Mesothelial cell of epicardium (in vitro differentiated cells): ENCODE results near the gene BCR. TPM values are rescaled to one million over a fixed set of nuclear protein-coding genes. Genes with fewer than 3 reads are reported as not detected.

Experiments
- DNase-seq, 2 experiments: peaks; one replicate each; pipeline ENCODE4 v3.0.0; 2021; ENCODE audit warnings: low spot score in 2 of 2; ENCODE audit not compliant: unreplicated experiment in 2 of 2
- H3K27ac Mint-ChIP-seq: 2 replicates; pipeline ENCODE4 v1.8.0; 2021; ENCODE audit warnings: mixed read lengths
- H3K27me3 Mint-ChIP-seq: 2 replicates; pipeline ENCODE4 v1.8.0; 2021; ENCODE audit warnings: low read depth, mixed read lengths
- H3K36me3 Mint-ChIP-seq: 2 replicates; pipeline ENCODE4 v1.8.0; 2021; ENCODE audit warnings: mixed read lengths
- H3K4me1 Mint-ChIP-seq: 2 replicates; pipeline ENCODE4 v1.8.0; 2021; ENCODE audit warnings: mixed read lengths
- H3K4me3 Mint-ChIP-seq: 2 replicates; pipeline ENCODE4 v1.8.0; 2021; ENCODE audit warnings: mild to moderate bottlenecking, moderate library complexity, mixed read lengths
- H3K9me3 Mint-ChIP-seq: 2 replicates; pipeline ENCODE4 v1.8.0; 2021; ENCODE audit warnings: mixed read lengths
- CTCF ChIP-seq: fragments of 200-600 bp; sonication (generic); IDR thresholded peaks from one replicate; pipeline ENCODE4 v1.5.0; 2021; ENCODE audit warnings: antibody characterized with exemption; ENCODE audit not compliant: unreplicated experiment
- total RNA-seq: library from RNA; stranded (reverse); gene quantifications from 3 replicates; pipeline ENCODE4 v1.2.1, GENCODE V29; 2021

Gene BCR
- total RNA-seq, 1 donor from 2014 or later: 72.4 TPM

GRCh38 chr22:23237201-23237798 is 57.0 kb downstream of the BCR start:
- no peak overlapping the region for H3K4me3 Mint-ChIP-seq
- no peaks in the 10 kb centered on the region for H3K27me3 Mint-ChIP-seq
- no peak overlapping the region for H3K27ac Mint-ChIP-seq
- H3K9me3 Mint-ChIP-seq: peaks cover 4% of the 10 kb centered on the region
- peaks cover 11% of the 10 kb centered on the region for H3K36me3 Mint-ChIP-seq
- H3K4me1 Mint-ChIP-seq: peaks cover 30% of the 10 kb centered on the region
- no peak for TF ChIP-seq CTCF
- DNase-seq: no peak

DNA sequence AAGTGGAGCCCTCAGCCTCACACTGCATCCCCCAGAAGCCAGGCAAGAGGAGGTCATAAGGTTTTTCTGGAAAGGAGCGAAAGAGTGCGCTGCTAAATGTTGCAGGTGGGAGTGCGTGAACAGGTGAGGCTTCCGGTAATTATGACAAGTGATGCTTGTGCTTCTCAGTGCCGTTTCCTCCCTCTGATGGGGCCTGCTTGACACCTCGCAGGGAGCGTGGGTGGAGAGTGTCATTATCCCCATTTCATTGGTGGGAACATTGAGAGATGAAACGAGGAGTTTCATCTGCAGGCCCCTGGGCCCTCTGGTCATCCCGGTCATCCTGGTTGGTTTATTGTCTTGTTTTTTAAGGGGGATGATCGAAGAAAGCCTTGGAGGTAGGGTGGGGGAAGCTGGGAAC is 57.5 kb downstream of the BCR start:
- H3K27ac Mint-ChIP-seq: no peak overlapping the region
- no peak for DNase-seq
- peaks cover 4% of the 10 kb centered on the region for H3K9me3 Mint-ChIP-seq
- TF ChIP-seq CTCF: no peak
- no peak overlapping the region for H3K4me3 Mint-ChIP-seq
- peaks cover 35% of the 10 kb centered on the region for H3K4me1 Mint-ChIP-seq
- H3K36me3 Mint-ChIP-seq: peaks cover 11% of the 10 kb centered on the region
- no peaks in the 10 kb centered on the region for H3K27me3 Mint-ChIP-seq

DNA sequence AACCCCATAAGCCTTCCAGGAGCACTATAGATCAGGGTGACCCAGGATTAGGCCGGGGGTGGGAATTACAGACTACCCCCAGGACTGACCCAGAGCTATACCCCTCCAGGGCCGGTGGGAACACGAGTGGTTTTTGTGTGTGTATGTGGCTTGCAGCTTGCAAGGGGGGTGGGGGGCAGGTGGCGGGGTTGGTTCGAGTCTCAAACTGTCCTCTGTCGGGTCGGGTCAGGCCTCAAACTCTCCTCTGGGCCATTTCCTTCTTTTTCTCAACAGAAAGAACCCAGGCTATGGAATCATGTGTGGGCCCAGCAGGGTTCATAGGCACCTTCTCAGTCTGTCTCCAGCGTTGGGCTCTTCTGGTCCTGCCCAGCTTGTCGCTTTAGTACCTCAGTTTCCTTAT is 58.4 kb downstream of the BCR start:
- Mint-ChIP-seq H3K36me3 (peaks cover 11% of the 10 kb centered on the region), H3K4me1 (peaks cover 38% of the 10 kb centered on the region), H3K9me3 (peaks cover 4% of the 10 kb centered on the region), H3K4me3 (no peak overlapping the region), H3K27ac (no peak overlapping the region), H3K27me3 (no peaks in the 10 kb centered on the region)
- no peak for TF ChIP-seq CTCF
- no peak for DNase-seq

GRCh38 chr22:23239429-23239828 is 59.1 kb downstream of the BCR start:
- H3K27me3 Mint-ChIP-seq: no peaks in the 10 kb centered on the region
- TF ChIP-seq CTCF: no peak
- no peak overlapping the region for H3K27ac Mint-ChIP-seq
- H3K4me3 Mint-ChIP-seq: no peak overlapping the region
- peaks cover under 1% of the 10 kb centered on the region for H3K9me3 Mint-ChIP-seq
- DNase-seq: no peak
- H3K4me1 Mint-ChIP-seq: peaks cover 40% of the 10 kb centered on the region
- peaks cover 6% of the 10 kb centered on the region for H3K36me3 Mint-ChIP-seq

DNA sequence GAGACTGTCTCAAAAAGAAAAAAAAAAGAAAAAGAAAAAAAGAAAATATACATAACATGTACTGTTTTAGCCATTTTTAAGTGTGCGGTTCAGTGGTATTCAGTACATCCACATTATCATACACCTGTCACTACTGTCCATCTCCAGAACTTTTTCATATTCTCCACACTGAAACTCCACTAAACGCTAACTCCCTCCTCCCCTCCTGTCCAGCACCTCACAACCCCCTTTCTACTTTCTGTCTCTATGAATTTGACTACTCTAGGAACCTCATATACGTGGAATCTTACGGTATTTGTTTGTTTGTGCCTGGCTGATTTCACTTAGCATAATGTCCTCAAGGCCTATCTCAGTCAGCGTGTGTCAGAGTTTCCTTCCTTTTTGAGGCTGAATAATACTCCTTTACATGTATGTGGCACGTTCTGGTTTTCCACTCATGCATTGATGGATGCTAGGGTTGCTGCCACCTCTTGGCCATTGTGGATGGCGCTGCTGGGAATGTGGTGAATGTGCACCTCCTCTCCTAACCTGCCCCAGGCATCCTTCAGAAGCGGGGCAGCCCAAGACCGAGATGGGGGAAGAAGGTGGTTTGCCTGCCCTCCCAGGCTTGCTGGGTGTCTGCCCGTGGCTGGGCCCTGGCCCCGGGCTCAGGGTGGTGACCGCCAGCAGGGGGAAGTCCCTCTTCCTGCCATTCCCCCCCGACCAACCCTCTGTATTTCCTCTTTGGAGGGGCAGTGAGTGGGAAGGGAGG is 60.5 kb downstream of the BCR start:
- peaks cover 46% of the 10 kb centered on the region for H3K4me1 Mint-ChIP-seq
- peaks cover 2% of the 10 kb centered on the region for H3K36me3 Mint-ChIP-seq
- DNase-seq: no peak
- no peak for TF ChIP-seq CTCF
- H3K27me3 Mint-ChIP-seq: no peaks in the 10 kb centered on the region
- H3K4me3 Mint-ChIP-seq: no peak overlapping the region
- H3K9me3 Mint-ChIP-seq: no peaks in the 10 kb centered on the region
- H3K27ac Mint-ChIP-seq: no peak overlapping the region
